ENCODE results near the gene MTTP.
"Not testable (repeated sequence)": the region's sequence is repeated elsewhere in the genome, so short reads cannot be mapped to it uniquely, and the experiment has no call there.

Gene MTTP

GRCh38 chr4:99574530-99575324, at the start of gene MTTP:
Gene MTTP, plus strand, starts transcription at chr4:99574824. Its CDS starts 86 bp downstream, at chr4:99574910.
- no peak for DNase-seq

- DNase-seq = no peak
Measured at GRCh38 chr4:99529228-99529627, 45.4 kb upstream of the MTTP start.

DNA sequence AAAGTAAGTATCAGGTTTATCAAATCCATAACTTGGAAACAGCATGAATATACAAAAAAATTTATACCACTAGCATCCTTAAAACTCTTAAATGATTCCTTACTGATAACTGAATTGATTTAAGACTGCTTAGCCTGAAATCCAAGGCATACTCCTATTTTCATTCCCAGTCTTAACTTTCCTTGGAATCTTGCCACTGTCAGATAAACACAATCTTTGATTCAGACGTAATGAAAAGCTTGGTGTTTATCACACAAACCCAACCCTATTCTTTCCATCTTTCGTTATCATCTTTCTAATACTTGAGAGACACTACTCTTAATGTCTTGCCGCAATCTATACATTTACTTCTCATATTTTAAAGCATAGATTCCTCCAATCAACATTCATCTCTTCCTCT, 44.7 kb upstream of the MTTP start:
- DNase-seq = no peak

- DNase-seq = not testable (repeated sequence)
Measured at GRCh38 chr4:99534699-99535098, 39.9 kb upstream of the MTTP start.

DNA sequence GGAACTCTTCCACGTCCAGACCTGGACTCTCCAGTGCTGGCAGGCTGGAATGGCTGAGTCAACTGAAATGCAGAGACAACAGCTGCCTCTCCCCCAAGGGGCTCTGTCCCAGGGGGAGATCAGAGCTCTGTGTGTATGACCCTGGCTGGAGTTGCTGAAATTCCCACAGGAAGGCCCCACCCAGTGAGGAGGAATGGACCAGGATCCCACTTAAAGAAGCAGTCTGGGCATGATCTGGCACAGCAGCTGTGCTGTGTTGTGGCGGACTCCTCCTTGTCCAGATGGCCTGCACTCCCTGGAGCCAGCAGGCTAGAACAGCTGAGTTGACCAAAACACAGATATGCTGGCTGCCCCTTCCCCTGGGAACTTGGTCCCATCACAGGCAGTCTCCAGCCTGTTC, 38.4 kb upstream of the MTTP start:
- no peak for DNase-seq

GRCh38 chr4:99536848-99537247, 37.8 kb upstream of the MTTP start:
- DNase-seq = no peak

DNA sequence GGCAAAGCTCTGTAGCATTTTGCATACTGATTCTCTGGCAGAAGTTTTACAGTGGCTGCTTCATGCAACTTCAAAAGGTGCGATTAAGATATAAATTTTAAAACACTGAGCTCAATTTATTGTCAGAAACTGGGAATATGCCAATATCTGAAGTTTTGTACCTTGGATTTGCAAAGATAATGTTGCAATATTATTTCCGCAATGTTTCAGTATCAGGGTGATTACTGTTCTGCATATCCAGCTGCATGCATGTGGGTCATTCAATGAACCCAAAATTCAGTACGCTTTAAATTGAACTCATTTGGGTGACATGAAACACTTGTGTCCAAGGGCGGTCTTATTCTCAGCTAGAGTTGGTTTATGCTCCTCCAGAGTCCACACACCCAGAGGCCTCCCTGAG, 37.0 kb upstream of the MTTP start:
- no peak for DNase-seq

DNA sequence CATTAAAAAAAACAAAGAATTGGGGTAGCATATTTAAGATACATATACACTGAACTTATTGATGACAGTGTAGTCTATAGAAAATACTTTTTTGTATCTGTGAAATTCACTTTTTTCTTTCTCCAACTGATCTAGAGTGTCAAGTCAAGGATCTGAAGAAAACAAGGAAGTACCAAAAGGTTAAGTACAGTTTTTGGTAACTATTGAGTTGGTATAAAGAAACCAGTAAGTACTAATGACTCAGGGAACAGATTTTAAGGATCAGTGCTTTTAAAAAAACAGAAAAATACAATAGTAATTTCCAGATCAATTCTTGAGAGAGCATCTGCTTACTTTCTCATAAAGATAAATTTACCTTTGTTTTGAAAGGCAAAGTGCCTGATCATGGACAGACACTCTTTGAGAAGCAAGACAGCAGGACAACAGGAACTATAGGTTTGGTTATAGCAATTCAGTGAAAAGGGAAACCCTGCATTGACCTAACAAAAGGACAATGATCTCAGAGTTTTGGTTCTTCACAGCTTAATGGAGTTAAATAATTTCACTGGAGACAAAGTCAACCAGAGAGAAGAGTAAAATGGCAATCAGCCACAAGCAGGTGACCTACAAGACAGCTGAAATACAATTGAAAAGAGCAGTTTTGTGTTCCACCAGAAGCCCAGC, 34.2 kb upstream of the MTTP start:
- DNase-seq = no peak

DNA sequence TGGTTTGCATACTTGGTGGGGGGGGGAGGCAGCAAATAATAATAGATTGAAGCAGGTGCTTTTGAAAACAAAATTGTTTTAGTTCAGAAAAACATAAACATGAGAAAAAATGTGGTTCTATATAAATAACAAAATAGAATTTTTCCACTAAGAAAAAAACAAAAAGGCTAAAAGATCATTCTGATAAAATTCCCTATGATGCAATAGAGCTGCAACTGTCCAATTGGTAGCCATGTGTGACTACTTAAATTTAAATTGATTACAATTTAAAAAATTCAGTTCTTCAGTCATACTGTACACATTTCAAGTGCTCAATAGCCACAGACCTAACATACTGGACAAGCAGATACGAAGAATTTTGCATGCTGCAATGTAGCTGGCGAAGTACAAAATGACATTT, 21.8 kb upstream of the MTTP start:
- no peak for DNase-seq

GRCh38 chr4:99563310-99564186, 11.1 kb upstream of the MTTP start, which contains the start of gene TRMT10A:
Gene TRMT10A, minus strand, starts transcription at chr4:99564039. Its CDS starts 4,701 bp downstream, at chr4:99559338.
- peak; percentile 97 for DNase-seq

DNA sequence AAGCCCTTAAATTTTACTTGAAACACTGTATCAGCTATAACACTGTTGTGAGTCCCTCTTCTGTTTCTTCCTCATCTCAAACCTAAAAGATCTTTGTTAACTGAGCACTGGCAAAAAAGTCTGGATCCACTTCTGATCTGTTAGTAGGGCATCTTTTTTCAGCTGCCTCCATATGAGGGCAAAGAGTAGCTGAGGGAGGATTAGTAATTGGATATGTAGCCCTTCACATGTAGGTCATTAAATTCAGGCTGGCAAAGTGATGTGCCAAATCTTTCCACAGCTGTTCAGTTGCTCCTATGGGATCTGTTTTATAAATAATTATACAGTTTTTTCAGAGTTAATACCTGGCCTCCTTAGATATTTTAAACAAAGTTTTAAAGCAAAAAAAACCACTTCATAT, 9.7 kb upstream of the MTTP start:
- DNase-seq = no peak

DNA sequence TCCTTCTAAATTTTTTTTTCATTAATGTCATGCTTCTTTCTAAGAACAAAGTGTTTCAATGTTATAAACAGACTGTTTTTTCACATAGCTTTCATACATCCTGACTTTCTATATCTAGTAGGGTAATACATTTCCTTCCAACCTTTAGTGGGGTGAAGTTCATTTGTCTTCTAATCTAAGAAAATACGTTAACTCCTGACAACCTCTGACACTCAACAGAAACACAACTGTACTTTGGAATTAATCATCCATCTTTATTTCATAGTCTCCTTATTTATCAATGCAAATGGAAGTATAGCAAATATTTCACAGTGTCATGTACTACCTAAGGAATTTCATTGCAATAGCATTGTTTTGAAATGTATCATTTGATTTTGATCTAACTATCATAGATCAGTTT, 2.7 kb upstream of the MTTP start:
- DNase-seq = no peak

- DNase-seq = no peak
Measured at GRCh38 chr4:99572527-99573240, 1.9 kb upstream of the MTTP start.

DNA sequence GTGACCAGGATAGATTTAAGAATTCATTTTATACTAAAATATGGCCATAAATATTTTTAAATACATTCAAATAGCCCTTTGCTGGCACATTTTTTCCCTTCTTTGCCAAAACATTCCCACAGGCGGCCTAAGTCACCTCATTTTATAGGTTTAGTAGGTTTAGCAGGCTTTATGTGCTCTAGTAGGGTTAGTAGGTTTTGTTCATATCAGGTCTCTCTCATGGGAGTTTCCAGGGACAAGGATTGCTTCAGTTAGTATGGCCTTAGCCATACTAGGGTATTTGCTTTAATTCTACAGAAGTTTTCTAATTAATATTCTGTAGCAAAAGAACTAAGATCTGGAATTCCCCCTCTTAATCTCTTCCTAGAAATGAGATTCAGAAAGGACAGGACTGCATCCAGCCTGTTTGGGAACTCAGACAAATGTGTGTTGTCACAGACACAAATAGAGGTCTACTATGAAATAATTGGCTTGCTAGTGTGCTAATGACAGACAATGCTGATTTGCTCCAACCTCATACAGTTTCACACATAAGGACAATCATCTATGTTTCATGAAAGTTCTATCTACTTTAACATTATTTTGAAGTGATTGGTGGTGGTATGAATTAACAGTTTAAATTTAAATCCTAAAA, 772 bp upstream of the MTTP start:
- DNase-seq = no peak

DNA sequence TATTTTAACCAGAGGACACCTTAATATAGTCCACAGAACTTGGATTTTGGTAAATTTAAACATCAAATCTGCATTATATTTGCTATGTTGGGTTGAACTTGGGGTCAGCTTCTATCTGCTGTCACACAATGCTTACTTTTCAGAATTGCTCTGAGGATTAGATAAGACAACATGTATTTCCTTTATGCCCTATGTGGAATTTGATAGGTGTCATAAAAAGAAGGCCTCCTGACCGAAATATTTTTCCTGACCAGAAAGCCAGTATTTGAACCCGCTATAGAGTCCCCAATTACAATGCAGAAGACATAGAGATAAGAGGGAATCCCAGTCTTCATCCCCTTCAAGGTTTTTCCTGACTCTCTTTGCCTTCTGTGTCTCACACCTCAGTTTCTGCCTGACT, 4.1 kb downstream of the MTTP start:
- DNase-seq = no peak

DNA sequence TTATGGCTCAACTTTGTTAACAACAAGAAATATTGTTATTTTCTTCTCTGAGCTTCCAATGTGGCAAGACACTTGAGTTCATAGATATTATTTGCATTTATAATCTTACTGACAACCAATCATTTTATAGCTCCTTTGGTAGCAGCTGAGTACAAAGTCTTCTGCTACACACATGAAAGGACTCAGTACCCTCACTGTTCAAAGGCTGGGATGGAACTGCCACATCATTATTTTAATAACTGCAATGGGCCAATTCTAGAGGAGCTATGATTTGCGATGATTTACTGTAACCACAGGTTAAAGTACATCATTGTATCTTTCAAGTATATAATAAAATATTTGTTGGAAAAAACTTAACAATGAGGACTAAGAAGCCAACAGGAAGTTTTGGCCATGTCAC, 10.9 kb downstream of the MTTP start:
- no peak for DNase-seq

- no peak for DNase-seq
Measured at GRCh38 chr4:99586322-99586721, 11.7 kb downstream of the MTTP start.

DNA sequence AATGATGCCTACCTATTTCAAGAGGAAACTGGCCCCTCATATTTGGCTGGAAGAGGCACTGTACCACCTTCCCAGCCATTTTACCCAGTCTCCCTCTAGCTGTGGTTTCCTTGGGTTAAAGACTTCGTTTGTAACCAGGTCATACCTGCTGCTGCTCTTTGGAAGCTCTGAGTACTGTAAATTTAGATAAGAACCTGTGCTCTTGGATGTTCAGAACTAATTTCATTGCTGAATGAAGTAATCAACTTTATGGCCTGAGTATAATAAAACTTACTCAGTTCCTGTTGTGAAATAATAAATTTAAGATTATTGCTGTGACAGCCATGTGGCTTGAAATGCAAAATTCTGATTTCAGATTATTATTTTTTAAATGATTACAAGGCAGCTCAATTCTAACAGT, 12.2 kb downstream of the MTTP start:
- DNase-seq = no peak

GRCh38 chr4:99587309-99587708, 12.7 kb downstream of the MTTP start:
- no peak for DNase-seq

GRCh38 chr4:99587803-99588202, 13.2 kb downstream of the MTTP start:
- DNase-seq = no peak

GRCh38 chr4:99591757-99592156, 17.1 kb downstream of the MTTP start:
- no peak for DNase-seq

All from activated CD4-positive, alpha-beta T cell treated with anti-CD3 and anti-CD28 coated beads for 48 hours (primary cell).